ENCODE results near the gene GALNT17. TPM values are rescaled to one million over a fixed set of nuclear protein-coding genes. Genes with fewer than 3 reads are reported as not detected.

The GALNT17 gene
- total RNA-seq, result not detected
- total RNA-seq, result 0 reads per million in 2 donors

DNA sequence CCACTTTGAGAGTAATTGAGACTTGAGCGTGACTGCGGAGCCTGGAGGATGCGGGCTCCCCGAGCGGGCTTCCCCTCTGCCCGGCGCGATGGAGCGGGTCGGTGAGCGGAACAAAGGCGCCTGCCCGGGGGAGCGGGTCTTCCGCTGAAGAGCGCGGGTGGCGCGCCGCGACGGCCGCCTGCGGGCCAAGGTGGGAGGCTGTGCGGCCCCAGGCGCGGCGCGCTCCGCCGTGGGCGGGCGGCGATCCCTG, at the start of gene GALNT17:
TSS of gene GALNT17 (plus strand) at position 18 of the 250 bp plus-strand sequence.
- DNase-seq (no peak), ATAC-seq (no peak)
- Mint-ChIP-seq H3K4me3 (no peak within 1 kb of the TSS), H3K27ac (no peak within 1 kb of the TSS), H3K27me3 (peaks cover 22% of the 10 kb centered on the region), H3K4me1 (no peaks in the 10 kb centered on the region), H3K36me3 (ENCODE audit: low read depth) (no peaks in the 10 kb centered on the region)
- H3K9me3 ChIP-seq (ENCODE audit: control insufficient read depth, low read length, poor library complexity, severe bottlenecking), result no peaks in the 10 kb centered on the region

DNA sequence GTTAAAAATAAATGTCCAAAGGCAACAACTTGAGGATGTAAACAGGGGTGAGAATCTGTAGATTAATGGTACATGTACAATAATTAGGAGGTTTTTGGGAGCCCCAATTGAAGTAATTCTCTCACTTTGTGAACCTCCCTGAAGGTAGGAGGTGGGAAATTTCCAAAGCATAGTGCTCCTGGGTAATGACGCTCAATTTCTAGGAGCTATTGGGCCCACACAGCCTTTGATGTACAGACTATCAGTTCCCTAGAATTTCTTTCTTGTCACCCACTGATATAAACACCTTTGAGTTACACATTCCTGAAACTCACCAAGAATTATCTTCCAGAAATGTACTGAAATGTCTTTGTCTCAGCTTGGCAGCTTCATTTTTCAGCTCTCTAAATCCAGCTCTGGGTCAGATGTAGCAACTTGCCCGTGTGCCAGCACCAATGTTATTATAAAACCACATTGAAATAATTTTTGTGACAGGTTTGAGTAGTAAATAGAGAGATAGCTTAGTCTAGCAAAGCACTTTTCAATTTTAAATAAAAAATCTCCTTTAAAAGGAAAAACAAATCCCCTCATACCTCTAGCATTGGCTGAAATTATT, 36.6 kb upstream of the GALNT17 start:
- no peak for DNase-seq
- H3K9me3 ChIP-seq (ENCODE audit: control insufficient read depth, low read length, poor library complexity, severe bottlenecking), result no peaks in the 10 kb centered on the region
- Mint-ChIP-seq H3K36me3 (ENCODE audit: low read depth) (no peaks in the 10 kb centered on the region), H3K27ac (no peak overlapping the region), H3K27me3 (no peaks in the 10 kb centered on the region), H3K4me1 (no peaks in the 10 kb centered on the region), H3K4me3 (no peak overlapping the region)
- no peak for ATAC-seq

DNA sequence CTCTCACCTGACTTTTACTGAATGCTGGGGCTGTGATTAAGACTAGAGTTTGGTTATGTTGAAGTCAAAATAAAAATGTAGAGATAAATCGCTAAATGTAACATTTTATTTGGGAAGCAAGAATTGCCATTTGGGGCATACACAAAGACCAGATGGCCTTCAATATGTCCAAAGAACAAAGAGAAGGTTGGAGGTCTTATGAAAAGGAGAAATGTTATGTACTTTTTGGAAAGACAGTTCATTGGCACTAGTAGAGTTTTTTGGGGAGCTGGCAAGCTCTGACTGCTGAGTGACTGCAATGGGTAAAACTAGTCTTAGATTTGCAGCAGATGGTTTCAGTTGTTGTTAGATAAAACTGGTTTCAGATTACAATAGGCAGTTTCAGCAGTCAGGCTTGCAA, 35.6 kb upstream of the GALNT17 start:
- H3K4me3 Mint-ChIP-seq, result no peak overlapping the region
- DNase-seq (no peak), ATAC-seq (no peak)
- no peaks in the 10 kb centered on the region for H3K9me3 ChIP-seq (ENCODE audit: control insufficient read depth, low read length, poor library complexity, severe bottlenecking)
- H3K27ac Mint-ChIP-seq, result no peak overlapping the region
- H3K36me3 Mint-ChIP-seq (ENCODE audit: low read depth), result no peaks in the 10 kb centered on the region
- H3K27me3 Mint-ChIP-seq, result no peaks in the 10 kb centered on the region
- H3K4me1 Mint-ChIP-seq, result no peaks in the 10 kb centered on the region

GRCh38 chr7:71106226-71106625, 25.7 kb upstream of the GALNT17 start:
- Mint-ChIP-seq H3K27ac (no peak overlapping the region), H3K27me3 (no peaks in the 10 kb centered on the region), H3K4me1 (no peaks in the 10 kb centered on the region), H3K36me3 (ENCODE audit: low read depth) (no peaks in the 10 kb centered on the region), H3K4me3 (no peak overlapping the region)
- DNase-seq (no peak), ATAC-seq (no peak)
- no peaks in the 10 kb centered on the region for H3K9me3 ChIP-seq (ENCODE audit: control insufficient read depth, low read length, poor library complexity, severe bottlenecking)

- Mint-ChIP-seq H3K27me3 (no peaks in the 10 kb centered on the region), H3K4me1 (no peaks in the 10 kb centered on the region), H3K4me3 (no peak overlapping the region), H3K36me3 (ENCODE audit: low read depth) (no peaks in the 10 kb centered on the region), H3K27ac (no peak overlapping the region)
- ATAC-seq, result no peak
- no peak for DNase-seq
- H3K9me3 ChIP-seq (ENCODE audit: control insufficient read depth, low read length, poor library complexity, severe bottlenecking), result no peaks in the 10 kb centered on the region
Measured at GRCh38 chr7:71112436-71112835, 19.5 kb upstream of the GALNT17 start.

DNA sequence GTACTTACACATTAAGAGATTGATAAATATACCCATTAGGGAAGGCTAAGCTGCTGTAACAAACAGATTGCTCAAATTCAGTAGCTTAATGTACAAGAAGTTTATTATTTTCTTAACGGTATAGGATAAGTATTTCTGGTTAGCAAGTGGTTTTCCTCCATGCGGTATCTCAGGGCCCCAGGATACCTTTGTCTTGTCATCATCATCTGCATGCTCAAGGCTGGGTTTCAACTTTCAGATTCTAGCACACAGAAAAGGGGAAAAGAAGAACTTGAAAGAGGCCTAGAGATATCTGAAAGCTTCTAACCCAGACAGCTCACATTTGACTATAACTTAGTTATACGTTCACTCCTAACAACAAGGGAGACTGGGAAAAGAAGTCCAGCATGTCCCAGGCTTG, 11.8 kb upstream of the GALNT17 start:
- ATAC-seq (no peak), DNase-seq (no peak)
- H3K27ac Mint-ChIP-seq, result no peak overlapping the region
- H3K27me3 Mint-ChIP-seq, result peaks cover 5% of the 10 kb centered on the region
- H3K4me1 Mint-ChIP-seq, result no peaks in the 10 kb centered on the region
- no peaks in the 10 kb centered on the region for H3K36me3 Mint-ChIP-seq (ENCODE audit: low read depth)
- no peaks in the 10 kb centered on the region for H3K9me3 ChIP-seq (ENCODE audit: control insufficient read depth, low read length, poor library complexity, severe bottlenecking)
- no peak overlapping the region for H3K4me3 Mint-ChIP-seq

GRCh38 chr7:71129126-71129525, 2.8 kb upstream of the GALNT17 start:
- H3K27ac Mint-ChIP-seq, result no peak overlapping the region
- DNase-seq (no peak), ATAC-seq (no peak)
- H3K4me3 Mint-ChIP-seq, result no peak overlapping the region
- H3K9me3 ChIP-seq (ENCODE audit: control insufficient read depth, low read length, poor library complexity, severe bottlenecking), result no peaks in the 10 kb centered on the region
- H3K27me3 Mint-ChIP-seq, result peaks cover 20% of the 10 kb centered on the region
- H3K4me1 Mint-ChIP-seq, result no peaks in the 10 kb centered on the region
- H3K36me3 Mint-ChIP-seq (ENCODE audit: low read depth), result no peaks in the 10 kb centered on the region

DNA sequence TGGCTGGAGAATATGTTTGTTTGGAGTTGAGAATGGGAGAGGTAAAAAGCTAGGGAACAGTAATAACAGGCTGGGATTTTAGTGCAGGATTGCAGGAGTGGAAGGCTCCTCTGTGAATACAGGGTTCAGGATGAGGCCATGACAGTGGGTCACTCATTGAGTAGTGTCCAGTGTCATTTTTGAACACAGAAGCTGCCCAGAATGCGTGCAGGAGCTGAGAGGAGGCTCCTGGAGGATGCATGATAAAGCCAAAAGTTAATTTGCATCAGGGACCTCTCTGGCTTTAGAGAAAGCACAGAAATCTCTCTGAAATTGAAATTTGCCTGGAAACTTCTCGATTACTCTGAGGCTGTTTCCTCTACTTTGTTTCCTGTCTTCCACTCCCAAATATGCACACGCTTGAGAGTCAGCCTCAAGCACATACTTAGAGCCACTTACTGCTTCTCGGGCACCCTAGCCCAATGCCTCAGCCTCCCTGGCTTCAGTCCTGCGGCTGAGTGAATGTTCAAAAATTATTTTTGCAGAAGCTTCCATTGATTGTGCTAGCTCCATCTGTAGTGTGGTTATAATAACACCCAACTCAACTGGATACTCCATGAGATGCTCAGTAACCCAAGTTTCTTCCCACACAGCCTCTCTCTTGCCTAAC, 1.8 kb upstream of the GALNT17 start:
- Mint-ChIP-seq H3K36me3 (ENCODE audit: low read depth) (no peaks in the 10 kb centered on the region), H3K4me3 (no peak overlapping the region), H3K27me3 (peaks cover 22% of the 10 kb centered on the region), H3K4me1 (no peaks in the 10 kb centered on the region), H3K27ac (no peak overlapping the region)
- ATAC-seq (no peak), DNase-seq (no peak)
- H3K9me3 ChIP-seq (ENCODE audit: control insufficient read depth, low read length, poor library complexity, severe bottlenecking), result no peaks in the 10 kb centered on the region

- no peaks in the 10 kb centered on the region for H3K9me3 ChIP-seq (ENCODE audit: control insufficient read depth, low read length, poor library complexity, severe bottlenecking)
- ATAC-seq, result no peak
- no peaks in the 10 kb centered on the region for H3K4me1 Mint-ChIP-seq
- H3K27ac Mint-ChIP-seq, result no peak overlapping the region
- H3K27me3 Mint-ChIP-seq, result peaks cover 22% of the 10 kb centered on the region
- H3K36me3 Mint-ChIP-seq (ENCODE audit: low read depth), result no peaks in the 10 kb centered on the region
- no peak for DNase-seq
- H3K4me3 Mint-ChIP-seq, result no peak overlapping the region
Measured at GRCh38 chr7:71131256-71132126, 453 bp upstream of the GALNT17 start.

- no peak overlapping the region for H3K4me3 Mint-ChIP-seq
- DNase-seq, result no peak
- no peak for ATAC-seq
- peaks cover 22% of the 10 kb centered on the region for H3K27me3 Mint-ChIP-seq
- no peak overlapping the region for H3K27ac Mint-ChIP-seq
- H3K4me1 Mint-ChIP-seq, result no peaks in the 10 kb centered on the region
- H3K36me3 Mint-ChIP-seq (ENCODE audit: low read depth), result no peaks in the 10 kb centered on the region
- H3K9me3 ChIP-seq (ENCODE audit: control insufficient read depth, low read length, poor library complexity, severe bottlenecking), result no peaks in the 10 kb centered on the region
Measured at GRCh38 chr7:71132377-71133231, 660 bp downstream of the GALNT17 start.

- Mint-ChIP-seq H3K27me3 (peaks cover 22% of the 10 kb centered on the region), H3K4me1 (no peaks in the 10 kb centered on the region), H3K4me3 (no peak overlapping the region), H3K27ac (no peak overlapping the region), H3K36me3 (ENCODE audit: low read depth) (no peaks in the 10 kb centered on the region)
- DNase-seq, result no peak
- no peaks in the 10 kb centered on the region for H3K9me3 ChIP-seq (ENCODE audit: control insufficient read depth, low read length, poor library complexity, severe bottlenecking)
- no peak for ATAC-seq
Measured at GRCh38 chr7:71133232-71133622, 1.3 kb downstream of the GALNT17 start.

DNA sequence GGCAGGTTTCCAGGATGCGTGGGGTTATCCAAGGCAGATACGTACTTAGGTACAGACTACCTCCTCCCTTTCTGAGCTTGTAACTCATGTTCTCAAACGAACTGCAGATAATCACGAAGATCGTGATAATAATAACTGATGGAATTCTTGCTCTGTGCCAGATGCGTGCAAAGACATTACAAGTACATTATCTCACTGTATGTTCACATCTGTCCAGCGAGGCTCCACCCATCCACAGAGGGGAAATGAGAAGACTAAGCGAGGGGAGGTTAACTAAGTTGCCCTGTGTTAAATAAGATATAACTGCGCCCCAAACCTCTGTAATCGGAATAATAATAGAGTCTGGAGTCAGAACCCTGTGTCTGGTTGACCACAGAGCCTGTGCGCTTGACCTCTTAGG, 1.9 kb downstream of the GALNT17 start:
- Mint-ChIP-seq H3K4me3 (no peak overlapping the region), H3K27ac (no peak overlapping the region), H3K27me3 (peaks cover 22% of the 10 kb centered on the region), H3K36me3 (ENCODE audit: low read depth) (no peaks in the 10 kb centered on the region), H3K4me1 (no peaks in the 10 kb centered on the region)
- ATAC-seq (no peak), DNase-seq (no peak)
- no peaks in the 10 kb centered on the region for H3K9me3 ChIP-seq (ENCODE audit: control insufficient read depth, low read length, poor library complexity, severe bottlenecking)

- Mint-ChIP-seq H3K36me3 (ENCODE audit: low read depth) (no peaks in the 10 kb centered on the region), H3K4me1 (no peaks in the 10 kb centered on the region), H3K27ac (no peak overlapping the region), H3K4me3 (no peak overlapping the region), H3K27me3 (peaks cover 22% of the 10 kb centered on the region)
- no peaks in the 10 kb centered on the region for H3K9me3 ChIP-seq (ENCODE audit: control insufficient read depth, low read length, poor library complexity, severe bottlenecking)
- no peak for ATAC-seq
- DNase-seq, result no peak
Measured at GRCh38 chr7:71135116-71135515, 3.2 kb downstream of the GALNT17 start.
